Measurements from ENCODE around the gene ANGPT4.

ANGPT4 gene

GRCh38 chr20:889932-890463, 26.1 kb downstream of the ANGPT4 start:
- no peak overlapping the region for H3K4me2 ChIP-seq (ENCODE audit: low read depth, low read length, poor library complexity, severe bottlenecking)

GRCh38 chr20:889106-889505, 27.0 kb downstream of the ANGPT4 start:
- Histone ChIP-seq H3K27me3 (ENCODE audit: low read length) (no peaks in the 10 kb centered on the region), H3F3A (ENCODE audit: insufficient read depth) (no peaks in the 10 kb centered on the region), H3K9ac (ENCODE audit: low read length) (no peak overlapping the region), H3K79me2 (ENCODE audit: insufficient read depth, low read length) (no peaks in the 10 kb centered on the region), H3K9me2 (replicated peaks; ENCODE audit: insufficient read depth, low read length) (no peaks in the 10 kb centered on the region), H3K4me3 (ENCODE audit: insufficient read depth, low read length, poor library complexity, severe bottlenecking) (no peak overlapping the region), H3K36me3 (ENCODE audit: low read length) (no peaks in the 10 kb centered on the region), H3K27ac (ENCODE audit: low read depth, low read length) (no peak overlapping the region), H4K20me1 (ENCODE audit: low read depth, low read length) (no peaks in the 10 kb centered on the region), H3K4me2 (ENCODE audit: low read depth, low read length, poor library complexity, severe bottlenecking) (no peak overlapping the region), H2AFZ (ENCODE audit: low read depth, low read length, severe bottlenecking) (no peak overlapping the region), H3K9me3 (ENCODE audit: insufficient read depth, low read length) (no peaks in the 10 kb centered on the region)
- TF ChIP-seq EZH2phosphoT487 (conservative IDR thresholded peaks at IDR 0.05; ENCODE audit: low read length) (no peak), CTCF (IDR thresholded peaks at IDR 0.05; ENCODE audit: insufficient read depth, low read length, poor library complexity, severe bottlenecking) (no peak)

More at GRCh38 chr20:889932-890463, 26.1 kb downstream of the ANGPT4 start:
- Histone ChIP-seq H3K27ac (ENCODE audit: low read depth, low read length) (no peak overlapping the region), H3K9ac (ENCODE audit: low read length) (no peak overlapping the region), H4K20me1 (ENCODE audit: low read depth, low read length) (no peaks in the 10 kb centered on the region), H3K36me3 (ENCODE audit: low read length) (no peaks in the 10 kb centered on the region), H3K27me3 (ENCODE audit: low read length) (no peaks in the 10 kb centered on the region), H3K9me3 (ENCODE audit: insufficient read depth, low read length) (no peaks in the 10 kb centered on the region), H3F3A (ENCODE audit: insufficient read depth) (no peaks in the 10 kb centered on the region), H2AFZ (ENCODE audit: low read depth, low read length, severe bottlenecking) (no peak overlapping the region), H3K79me2 (ENCODE audit: insufficient read depth, low read length) (no peaks in the 10 kb centered on the region), H3K9me2 (replicated peaks; ENCODE audit: insufficient read depth, low read length) (no peaks in the 10 kb centered on the region), H3K4me3 (ENCODE audit: insufficient read depth, low read length, poor library complexity, severe bottlenecking) (no peak overlapping the region)
- no peak for TF ChIP-seq EZH2phosphoT487 (conservative IDR thresholded peaks at IDR 0.05; ENCODE audit: low read length)

- Histone ChIP-seq H4K20me1 (ENCODE audit: low read depth, low read length) (no peaks in the 10 kb centered on the region), H3K27ac (ENCODE audit: low read depth, low read length) (no peak overlapping the region), H3K27me3 (ENCODE audit: low read length) (no peaks in the 10 kb centered on the region), H3F3A (ENCODE audit: insufficient read depth) (no peaks in the 10 kb centered on the region), H2AFZ (ENCODE audit: low read depth, low read length, severe bottlenecking) (no peak overlapping the region), H3K36me3 (ENCODE audit: low read length) (no peaks in the 10 kb centered on the region), H3K9me3 (ENCODE audit: insufficient read depth, low read length) (no peaks in the 10 kb centered on the region), H3K79me2 (ENCODE audit: insufficient read depth, low read length) (no peaks in the 10 kb centered on the region), H3K4me3 (ENCODE audit: insufficient read depth, low read length, poor library complexity, severe bottlenecking) (no peak overlapping the region), H3K9me2 (replicated peaks; ENCODE audit: insufficient read depth, low read length) (no peaks in the 10 kb centered on the region), H3K9ac (ENCODE audit: low read length) (no peak overlapping the region), H3K4me2 (ENCODE audit: low read depth, low read length, poor library complexity, severe bottlenecking) (no peak overlapping the region)
- TF ChIP-seq EZH2phosphoT487 (conservative IDR thresholded peaks at IDR 0.05; ENCODE audit: low read length) (no peak), CTCF (IDR thresholded peaks at IDR 0.05; ENCODE audit: insufficient read depth, low read length, poor library complexity, severe bottlenecking) (no peak)
Observed at GRCh38 chr20:888057-888456, 28.1 kb downstream of the ANGPT4 start.

- H3K27ac ChIP-seq (ENCODE audit: low read depth, low read length) = no peak overlapping the region
- no peaks in the 10 kb centered on the region for H4K20me1 ChIP-seq (ENCODE audit: low read depth, low read length)
- H3K9me3 ChIP-seq (ENCODE audit: insufficient read depth, low read length) = no peaks in the 10 kb centered on the region
- H3F3A ChIP-seq (ENCODE audit: insufficient read depth) = no peaks in the 10 kb centered on the region
- H3K79me2 ChIP-seq (ENCODE audit: insufficient read depth, low read length) = no peaks in the 10 kb centered on the region
- no peak overlapping the region for H3K4me2 ChIP-seq (ENCODE audit: low read depth, low read length, poor library complexity, severe bottlenecking)
- TF ChIP-seq CTCF (IDR thresholded peaks at IDR 0.05; ENCODE audit: insufficient read depth, low read length, poor library complexity, severe bottlenecking) (no peak), EZH2phosphoT487 (conservative IDR thresholded peaks at IDR 0.05; ENCODE audit: low read length) (no peak)
- no peak overlapping the region for H3K9ac ChIP-seq (ENCODE audit: low read length)
- no peaks in the 10 kb centered on the region for H3K36me3 ChIP-seq (ENCODE audit: low read length)
- no peak overlapping the region for H3K4me3 ChIP-seq (ENCODE audit: insufficient read depth, low read length, poor library complexity, severe bottlenecking)
- no peak overlapping the region for H2AFZ ChIP-seq (ENCODE audit: low read depth, low read length, severe bottlenecking)
- no peaks in the 10 kb centered on the region for H3K27me3 ChIP-seq (ENCODE audit: low read length)
- H3K9me2 ChIP-seq (replicated peaks; ENCODE audit: insufficient read depth, low read length) = no peaks in the 10 kb centered on the region
Observed at GRCh38 chr20:887137-887536, 29.0 kb downstream of the ANGPT4 start.

Data from SU-DHL-6 (cell line).